Mesenchymal stem cell (in vitro differentiated cells and primary cell): ENCODE results near the gene INPP5A.

ENCODE experiments used
- DNase-seq: peaks from one replicate; pipeline ENCODE4 v3.0.0-alpha.2; 2013
- H2AFZ ChIP-seq: one replicate; pipeline ENCODE4 v1.6.1; 2013; ENCODE audit warnings: low read depth, mild to moderate bottlenecking, control low read depth, inconsistent platforms, low read length, moderate library complexity
- H2AK5ac ChIP-seq: 2 replicates; pipeline ENCODE4 v1.6.1; 2013; ENCODE audit warnings: low read length, moderate library complexity, mild to moderate bottlenecking, inconsistent platforms; ENCODE audit not compliant: severe bottlenecking
- H2BK120ac ChIP-seq: one replicate; pipeline ENCODE4 v1.6.1; 2013; ENCODE audit warnings: low read depth, mild to moderate bottlenecking, inconsistent platforms, low read length, moderate library complexity
- H2BK12ac ChIP-seq, 2 experiments: one replicate each; pipeline ENCODE4 v1.6.1; 2013; ENCODE audit warnings: inconsistent platforms in 2 of 2, low read length in 2 of 2, mild to moderate bottlenecking in 2 of 2, moderate library complexity in 2 of 2, control low read depth in 1 of 2
- H2BK15ac ChIP-seq: one replicate; pipeline ENCODE4 v1.6.1; 2013; ENCODE audit warnings: mild to moderate bottlenecking, low read depth, inconsistent platforms; ENCODE audit not compliant: poor library complexity, severe bottlenecking
- H2BK5ac ChIP-seq: 2 replicates; pipeline ENCODE4 v1.6.1; 2013; ENCODE audit warnings: low read depth, mild to moderate bottlenecking, low read length, control low read depth, inconsistent platforms; ENCODE audit not compliant: poor library complexity, severe bottlenecking
- H3K14ac ChIP-seq, 2 experiments: one replicate each; pipeline ENCODE4 v1.6.1; 2013; ENCODE audit warnings: inconsistent platforms in 2 of 2, low read length in 2 of 2, control low read depth in 1 of 2, mild to moderate bottlenecking in 1 of 2, moderate library complexity in 1 of 2
- H3K18ac ChIP-seq, 2 experiments: one replicate each; pipeline ENCODE4 v1.6.1; 2013; ENCODE audit warnings: inconsistent platforms in 2 of 2, low read length in 2 of 2, control low read depth in 1 of 2, low read depth in 1 of 2, mild to moderate bottlenecking in 1 of 2
- H3K23ac ChIP-seq, 2 experiments: one replicate each; pipeline ENCODE4 v1.6.1; 2013; ENCODE audit warnings: inconsistent platforms in 2 of 2, low read length in 2 of 2, mild to moderate bottlenecking in 2 of 2, moderate library complexity in 2 of 2, control low read depth in 1 of 2
- H3K27ac ChIP-seq: 2 replicates; pipeline ENCODE4 v1.5.1; 2013; ENCODE audit warnings: mild to moderate bottlenecking, moderate library complexity, low read length, control low read depth, inconsistent platforms; ENCODE audit not compliant: poor library complexity, severe bottlenecking
- H3K27me3 ChIP-seq, 2 experiments: 2 replicates each; pipeline versions ENCODE4 v1.6.1 to v1.7.0; 2013; ENCODE audit warnings: low read length in 2 of 2, mild to moderate bottlenecking in 2 of 2, moderate library complexity in 2 of 2, control low read depth in 1 of 2, inconsistent platforms in 1 of 2; ENCODE audit not compliant: control insufficient read depth in 1 of 2, insufficient read depth in 1 of 2
- H3K36me3 ChIP-seq, 2 experiments: 2 replicates each; pipeline versions ENCODE4 v1.6.1 to v1.7.0; 2013; ENCODE audit warnings: low read length in 2 of 2, control low read depth in 1 of 2, inconsistent platforms in 1 of 2, low read depth in 1 of 2, mild to moderate bottlenecking in 1 of 2; ENCODE audit not compliant: insufficient read depth in 2 of 2, control insufficient read depth in 1 of 2
- H3K4ac ChIP-seq, 2 experiments: one replicate each; pipeline ENCODE4 v1.6.1; 2013; ENCODE audit warnings: inconsistent platforms in 2 of 2, low read length in 2 of 2, mild to moderate bottlenecking in 2 of 2, moderate library complexity in 2 of 2, control low read depth in 1 of 2, low read depth in 1 of 2
- H3K4me1 ChIP-seq: 2 replicates; pipeline ENCODE4 v1.6.1; 2013; ENCODE audit warnings: low read depth, low read length, control low read depth; ENCODE audit not compliant: control insufficient read depth, insufficient read depth
- H3K4me2 ChIP-seq: 2 replicates; pipeline ENCODE4 v1.6.1; 2013; ENCODE audit warnings: low read length, mild to moderate bottlenecking, inconsistent platforms; ENCODE audit not compliant: poor library complexity, severe bottlenecking
- H3K4me3 ChIP-seq, 2 experiments: 2 replicates each; pipeline versions ENCODE4 v1.5.1 to v1.7.0; 2013; ENCODE audit warnings: low read length in 2 of 2, mild to moderate bottlenecking in 2 of 2, control low read depth in 1 of 2, low read depth in 1 of 2; ENCODE audit not compliant: insufficient read depth in 1 of 2
- H3K79me1 ChIP-seq: replicated peaks from 2 replicates; pipeline ENCODE4 v1.6.1; 2013; ENCODE audit warnings: mild to moderate bottlenecking, control low read depth, low read length, inconsistent platforms; ENCODE audit not compliant: poor library complexity, severe bottlenecking
- H3K9ac ChIP-seq: 2 replicates; pipeline ENCODE4 v1.7.0; 2013; ENCODE audit warnings: mild to moderate bottlenecking, low read length, moderate library complexity
- H3K9me3 ChIP-seq: 2 replicates; pipeline ENCODE4 v1.7.0; 2013; ENCODE audit warnings: mild to moderate bottlenecking, low read length; ENCODE audit not compliant: control insufficient read depth
- H4K8ac ChIP-seq: one replicate; pipeline ENCODE4 v1.6.1; 2013; ENCODE audit warnings: inconsistent platforms, mild to moderate bottlenecking, low read length, moderate library complexity
- H4K91ac ChIP-seq: one replicate; pipeline ENCODE4 v1.6.1; 2013; ENCODE audit warnings: mild to moderate bottlenecking, low read length, inconsistent platforms
- WGBS: methylation state at CpG from one replicate; pipeline ENCODE4 v1.1.7; 2013; ENCODE audit warnings: mixed read lengths; 5-methylcytosine and 5-hydroxymethylcytosine counted together

INPP5A gene

DNA sequence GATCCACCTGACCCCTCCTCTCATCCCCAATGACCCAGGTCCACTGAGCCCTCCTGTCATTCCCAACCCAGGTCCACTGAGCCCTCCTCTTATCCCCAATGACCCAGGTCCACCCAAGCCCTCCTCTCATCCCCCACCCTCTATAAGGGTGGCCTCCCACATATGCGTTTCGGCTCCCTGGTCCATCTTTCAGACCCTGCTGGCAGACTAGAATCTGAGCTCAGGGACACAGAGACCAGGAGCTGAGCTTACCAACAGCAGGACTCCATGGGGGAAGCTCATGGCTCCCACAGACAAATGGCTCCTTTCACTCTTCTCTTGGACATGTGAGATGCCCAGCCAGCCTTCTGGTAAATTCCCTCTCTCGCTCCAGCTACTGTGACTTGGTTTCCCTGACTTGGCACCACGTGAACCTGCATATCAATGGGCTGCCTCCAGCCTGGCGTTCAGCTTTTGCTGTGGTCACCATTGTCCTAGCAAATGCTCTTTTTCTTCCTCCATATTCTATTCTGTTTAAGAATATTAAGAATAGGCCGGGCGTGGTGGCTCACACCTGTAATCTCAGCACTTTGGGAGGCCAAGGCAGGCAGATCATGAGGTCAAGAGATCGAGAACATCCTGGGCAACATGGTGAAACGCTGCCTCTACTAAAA, 24.8 kb upstream of the INPP5A start:
- no peak for DNase-seq
- no peak overlapping the region for H3K14ac ChIP-seq
- no peak overlapping the region for H2BK15ac ChIP-seq
- no peak overlapping the region for H2BK12ac ChIP-seq
- no peak overlapping the region for H2BK5ac ChIP-seq
- H2BK120ac ChIP-seq = no peak overlapping the region
- H3K23ac ChIP-seq = no peak overlapping the region
- no peak overlapping the region for H3K4ac ChIP-seq
- H2AFZ ChIP-seq = no peak overlapping the region
- H2AK5ac ChIP-seq = no peak overlapping the region
- no peak overlapping the region for H3K27ac ChIP-seq
- H4K8ac ChIP-seq = no peak overlapping the region
- no peak overlapping the region for H4K91ac ChIP-seq
- H3K9me3 ChIP-seq = peaks cover 7% of the 10 kb centered on the region
- peaks cover 23% of the 10 kb centered on the region for H3K4me1 ChIP-seq
- H3K27me3 ChIP-seq = peaks cover 0 to 21% of the 10 kb centered on the region in 2 experiments
- no peak overlapping the region for H3K18ac ChIP-seq
- no peaks in the 10 kb centered on the region for H3K79me1 ChIP-seq
- no peaks in the 10 kb centered on the region for H3K36me3 ChIP-seq
- H3K9ac ChIP-seq = no peak overlapping the region
- 93% methylated on average over 9 of the region's 9 CpGs for WGBS
- H3K4me3 ChIP-seq = no peak overlapping the region
- H3K4me2 ChIP-seq = no peak overlapping the region

GRCh38 chr10:132514821-132515520, 22.6 kb upstream of the INPP5A start:
- H3K27ac ChIP-seq = no peak overlapping the region
- H3K9me3 ChIP-seq = peaks cover 7% of the 10 kb centered on the region
- DNase-seq = no peak
- no peak overlapping the region for H3K14ac ChIP-seq
- H2AK5ac ChIP-seq = no peak overlapping the region
- H2AFZ ChIP-seq = no peak overlapping the region
- no peaks in the 10 kb centered on the region for H3K79me1 ChIP-seq
- no peaks in the 10 kb centered on the region for H3K36me3 ChIP-seq
- WGBS = 81% methylated on average over 21 of the region's 21 CpGs
- peak overlapping the region; percentile 66 for H2BK120ac ChIP-seq
- no peak overlapping the region for H4K8ac ChIP-seq
- H2BK12ac ChIP-seq = peak overlapping the region in 1 of 2 experiments; percentile 64
- H3K4me3 ChIP-seq = no peak overlapping the region
- H3K4ac ChIP-seq = peak overlapping the region in 1 of 2 experiments; percentile 24
- H3K23ac ChIP-seq = no peak overlapping the region
- peak overlapping the region; percentile 46 for H2BK15ac ChIP-seq
- H3K4me1 ChIP-seq = peaks cover 41% of the 10 kb centered on the region
- H4K91ac ChIP-seq = peak overlapping the region; percentile 73
- H2BK5ac ChIP-seq = no peak overlapping the region
- H3K27me3 ChIP-seq = peaks cover 0 to 10% of the 10 kb centered on the region in 2 experiments
- no peak overlapping the region for H3K18ac ChIP-seq
- no peak overlapping the region for H3K4me2 ChIP-seq
- no peak overlapping the region for H3K9ac ChIP-seq

GRCh38 chr10:132515811-132516726, 21.5 kb upstream of the INPP5A start:
- peak overlapping the region in 1 of 2 experiments; percentile 50 for H3K4me3 ChIP-seq
- peak overlapping the region; percentile 48 to 86 for H3K18ac ChIP-seq
- no peak overlapping the region for H3K4me2 ChIP-seq
- H4K8ac ChIP-seq = no peak overlapping the region
- H2BK15ac ChIP-seq = no peak overlapping the region
- H3K36me3 ChIP-seq = no peaks in the 10 kb centered on the region
- H3K27me3 ChIP-seq = peaks cover 0 to 6% of the 10 kb centered on the region in 2 experiments
- no peaks in the 10 kb centered on the region for H3K79me1 ChIP-seq
- peaks cover 7% of the 10 kb centered on the region for H3K9me3 ChIP-seq
- no peak overlapping the region for H2BK5ac ChIP-seq
- H4K91ac ChIP-seq = peak overlapping the region; percentile 98
- H2AK5ac ChIP-seq = peak overlapping the region; percentile 23
- H3K4ac ChIP-seq = peak overlapping the region; percentile 13 to 76
- H2AFZ ChIP-seq = peak overlapping the region; percentile 6
- H2BK12ac ChIP-seq = peak overlapping the region; percentile 65 to 90
- H3K23ac ChIP-seq = no peak overlapping the region
- peaks cover 45% of the 10 kb centered on the region for H3K4me1 ChIP-seq
- no peak overlapping the region for H2BK120ac ChIP-seq
- 79% methylated on average over 19 of the region's 19 CpGs for WGBS
- peak overlapping the region in 1 of 2 experiments; percentile 61 for H3K14ac ChIP-seq
- H3K27ac ChIP-seq = no peak overlapping the region
- peak overlapping the region; percentile 80 for H3K9ac ChIP-seq
- DNase-seq = no peak
